GM12892 (cell line): Measurements from ENCODE around the gene PTX3.

Experiments
- POLR2A ChIP-seq: IDR thresholded peaks from 2 replicates; pipeline ENCODE4 v1.6.1; 2011; ENCODE audit warnings: low read depth, low read length, control low read depth
- POLR2AphosphoS5 ChIP-seq: IDR thresholded peaks from 2 replicates; pipeline ENCODE4 v1.6.1; 2011; ENCODE audit warnings: low read depth, low read length, control low read depth

DNA sequence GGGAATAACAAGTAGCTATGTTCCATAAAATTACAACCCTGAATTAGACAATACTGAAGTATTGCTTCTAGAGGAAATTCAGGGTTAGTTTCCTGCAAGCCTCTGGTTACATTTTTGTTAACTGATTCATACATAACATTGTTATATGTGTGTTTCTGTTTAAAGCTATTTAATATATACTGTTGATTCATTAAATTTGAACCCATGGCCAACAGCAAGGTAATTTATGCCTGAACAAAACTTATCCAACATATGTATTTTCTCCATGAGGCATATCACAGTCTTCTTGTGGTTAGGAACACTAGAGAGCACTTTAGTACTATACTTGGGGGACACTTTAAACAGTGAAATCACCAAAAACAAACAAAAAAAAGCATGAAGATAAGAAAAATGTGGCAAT is 47.7 kb upstream of the PTX3 start:
- no peak for TF ChIP-seq POLR2A
- TF ChIP-seq POLR2AphosphoS5 = no peak
